Stimulated activated CD8-positive, alpha-beta memory T cell treated with anti-CD3 and anti-CD28 coated beads, Interleukin-7, amount 100 ng/mL, for 1 hour (primary cell): Measurements from ENCODE around the gene FAM13A.
"Not testable (repeated sequence)": the region's sequence is repeated elsewhere in the genome, so short reads cannot be mapped to it uniquely, and the experiment has no call there.

Experiments
- DNase-seq, 2 donors: peaks; one replicate each; pipeline ENCODE4 v3.0.0-alpha.2; 2020; ENCODE audit warnings: low read depth in 2 of 2

Gene FAM13A

DNA sequence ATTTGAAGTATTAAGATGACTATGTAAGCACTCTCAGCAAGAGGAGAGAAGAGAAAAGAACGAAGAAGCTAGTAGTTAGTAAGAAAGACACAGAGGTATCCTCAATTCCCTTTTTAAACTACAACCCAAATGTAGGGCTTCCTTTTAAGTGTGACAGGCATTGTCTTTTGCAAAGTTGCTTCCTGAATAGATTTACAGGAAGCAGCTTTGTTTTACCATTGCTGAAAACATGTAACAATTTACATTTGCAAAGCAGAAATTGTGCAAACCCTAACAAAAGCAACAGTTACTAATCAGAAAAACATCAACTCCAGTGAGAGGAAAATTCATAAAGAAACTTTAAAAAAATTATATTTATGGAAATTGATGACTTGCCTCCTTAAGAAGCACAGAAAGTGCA is 96.4 kb downstream of the FAM13A start:
- no peak for DNase-seq

DNA sequence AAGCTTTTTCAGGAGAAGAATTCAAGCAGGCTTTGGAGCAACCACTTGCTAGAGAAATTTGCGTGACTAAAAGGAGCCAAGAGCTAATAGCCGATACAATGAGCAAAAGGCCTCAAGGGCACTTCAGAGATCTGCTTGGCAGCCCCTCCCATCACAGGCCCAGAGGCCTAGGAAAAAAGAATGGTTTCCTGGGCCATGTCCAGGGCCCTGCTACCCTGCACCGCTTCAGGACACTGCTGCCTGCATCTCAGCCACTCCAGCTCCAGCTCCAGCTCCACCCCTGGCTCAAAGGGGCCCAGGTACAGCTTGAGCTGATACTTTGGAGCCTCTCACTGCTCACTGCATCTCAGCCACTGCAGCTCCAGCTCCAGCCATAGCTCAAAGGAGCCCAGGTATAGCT is 98.9 kb downstream of the FAM13A start:
- DNase-seq, result no peak

DNA sequence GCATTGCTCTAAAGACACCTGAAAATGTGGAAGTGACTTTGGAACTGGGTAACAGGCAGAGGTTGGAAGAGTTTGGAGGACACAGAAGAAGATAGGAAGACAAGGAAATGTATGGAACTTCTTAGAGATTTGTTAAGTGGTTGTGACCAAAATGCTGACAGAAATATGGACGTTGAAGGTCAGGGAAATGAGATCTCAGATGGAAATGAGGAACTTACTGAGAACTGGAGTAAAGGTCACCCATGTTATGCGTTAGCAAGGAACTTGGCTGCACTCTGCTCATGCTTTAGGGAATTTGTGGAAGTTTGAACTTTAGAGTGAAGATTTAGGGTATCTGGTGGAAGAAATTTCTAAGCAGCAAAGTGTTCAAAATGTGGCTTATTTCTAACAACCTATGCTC is 99.4 kb downstream of the FAM13A start:
- DNase-seq, result no peak

DNA sequence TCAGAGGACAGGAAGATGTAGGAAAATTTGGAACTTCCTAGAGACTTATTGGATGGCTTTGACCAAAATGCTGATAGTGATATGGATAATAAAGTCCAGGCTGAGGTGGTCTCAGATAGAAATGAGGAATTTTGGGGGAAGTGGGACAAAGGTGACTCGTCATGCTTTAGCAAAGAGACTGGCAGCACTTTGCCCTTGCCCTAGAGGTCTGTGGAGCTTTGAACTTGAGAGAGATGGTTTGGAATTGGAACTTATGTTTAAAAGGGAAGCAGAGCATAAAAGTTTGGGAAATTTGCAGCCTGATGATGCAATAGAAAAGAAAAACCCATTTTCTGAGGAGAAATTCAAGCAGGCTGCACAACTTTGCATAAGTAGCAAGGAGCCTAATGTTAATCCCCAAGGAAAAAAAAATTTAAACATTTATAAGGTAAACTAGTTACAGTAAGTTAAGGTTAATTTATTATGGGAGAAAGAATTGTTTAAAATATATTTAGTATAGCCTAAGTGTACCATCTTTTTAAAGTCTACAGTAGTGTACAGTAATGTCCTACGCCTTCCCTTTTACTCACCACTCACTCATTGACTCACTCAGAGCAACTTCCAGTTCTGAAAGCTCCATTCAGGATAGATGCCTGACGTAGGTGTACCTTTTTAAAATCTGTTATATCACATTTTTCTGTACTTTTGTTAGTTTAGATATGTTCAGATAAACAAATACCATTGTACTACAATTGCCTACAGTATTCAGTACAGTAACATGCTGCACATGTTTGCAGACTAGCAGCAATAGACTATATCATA is 101.2 kb downstream of the FAM13A start:
- no peak for DNase-seq

DNA sequence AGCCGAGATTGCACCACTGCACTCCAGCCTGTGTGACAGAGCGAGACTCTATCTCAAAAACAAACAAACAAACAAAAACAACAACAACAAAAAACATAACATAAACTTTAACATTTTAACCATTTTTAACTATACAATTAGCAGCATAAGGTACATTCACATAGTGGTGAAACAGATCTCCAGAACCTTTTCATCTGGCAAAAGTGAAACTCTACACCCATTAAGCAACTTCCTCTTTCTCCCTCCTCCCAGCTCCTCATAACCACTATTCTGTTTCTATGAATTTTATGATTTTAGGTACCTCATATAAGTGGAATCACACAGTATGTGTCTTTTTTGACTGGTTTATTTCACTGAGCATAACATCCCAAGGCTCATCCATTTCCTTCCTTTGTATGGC is 103.6 kb downstream of the FAM13A start:
- no peak for DNase-seq

DNA sequence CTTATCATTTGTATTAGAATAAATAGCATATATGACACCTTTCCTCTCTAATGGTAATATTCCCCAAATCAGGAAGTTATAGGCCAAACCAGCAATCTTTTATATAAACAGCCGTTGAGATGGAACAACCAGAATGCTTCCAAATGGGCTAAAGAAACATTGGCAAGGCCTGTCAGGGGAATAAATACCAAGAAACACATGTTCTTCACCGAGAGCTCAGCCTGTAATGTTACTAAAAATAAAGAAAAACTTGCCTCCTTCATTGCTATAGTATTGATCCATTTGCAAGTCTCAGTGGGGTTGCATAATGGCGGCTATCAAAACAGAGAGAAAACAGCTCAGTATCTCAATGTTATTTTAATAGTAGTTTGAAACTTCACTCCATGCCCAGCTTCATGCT is 104.9 kb downstream of the FAM13A start:
- no peak for DNase-seq

DNA sequence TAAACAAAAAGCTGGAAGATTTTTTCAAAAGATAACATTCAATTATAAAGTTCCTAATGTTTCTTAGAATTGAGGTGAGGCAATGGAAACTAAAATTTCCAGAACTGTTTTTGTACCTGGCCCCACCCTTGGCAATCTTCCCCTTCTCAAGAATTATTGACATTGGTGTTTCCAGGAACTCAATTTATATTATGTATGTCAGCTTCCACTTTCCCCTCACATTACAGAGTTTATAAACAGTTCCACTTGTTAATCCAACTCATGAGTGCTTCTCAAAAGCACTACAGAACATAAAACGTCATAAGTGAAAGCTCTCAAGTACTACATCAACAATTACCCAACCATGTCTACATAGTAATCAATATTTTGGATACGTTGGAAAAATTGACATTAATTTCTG is 107.4 kb downstream of the FAM13A start:
- DNase-seq, result no peak

DNA sequence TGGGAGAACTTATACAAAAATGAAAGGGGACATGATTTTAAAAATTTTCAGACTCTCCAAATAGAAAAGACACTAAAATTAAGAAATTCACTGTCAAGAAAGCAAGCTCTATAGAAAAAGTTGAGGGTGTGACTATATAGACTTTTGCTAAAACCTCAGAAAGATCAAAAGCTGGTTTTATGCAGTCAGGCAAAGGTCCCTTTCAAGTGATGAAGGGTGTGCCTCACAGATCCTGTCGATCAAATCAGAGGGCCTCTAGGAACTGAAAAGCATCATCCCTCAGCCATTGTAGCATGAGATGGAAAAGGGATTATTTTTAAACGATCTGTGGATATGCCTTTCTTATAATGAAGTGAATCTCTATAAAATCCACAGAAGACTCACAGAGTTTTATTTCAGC is 116.5 kb downstream of the FAM13A start:
- DNase-seq, result no peak

DNA sequence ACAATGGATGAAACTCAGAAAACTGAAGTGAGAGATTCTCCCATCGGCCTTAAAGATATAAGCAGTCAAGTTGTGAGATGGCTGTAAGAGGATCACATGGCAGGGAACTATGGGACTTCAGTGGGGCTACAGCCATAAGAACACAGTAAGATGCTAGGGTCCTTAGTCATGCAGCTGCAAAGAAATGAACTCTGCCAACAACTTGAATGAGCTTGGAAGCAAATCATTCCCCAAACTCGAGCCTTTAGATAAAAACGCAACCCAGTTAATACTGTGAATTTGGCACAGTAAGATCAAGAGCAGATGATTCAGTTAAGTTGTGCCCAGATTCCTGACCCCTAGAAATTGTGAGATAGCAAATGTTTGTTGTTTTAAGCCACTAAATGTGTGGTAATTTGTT is 117.3 kb downstream of the FAM13A start:
- no peak for DNase-seq

DNA sequence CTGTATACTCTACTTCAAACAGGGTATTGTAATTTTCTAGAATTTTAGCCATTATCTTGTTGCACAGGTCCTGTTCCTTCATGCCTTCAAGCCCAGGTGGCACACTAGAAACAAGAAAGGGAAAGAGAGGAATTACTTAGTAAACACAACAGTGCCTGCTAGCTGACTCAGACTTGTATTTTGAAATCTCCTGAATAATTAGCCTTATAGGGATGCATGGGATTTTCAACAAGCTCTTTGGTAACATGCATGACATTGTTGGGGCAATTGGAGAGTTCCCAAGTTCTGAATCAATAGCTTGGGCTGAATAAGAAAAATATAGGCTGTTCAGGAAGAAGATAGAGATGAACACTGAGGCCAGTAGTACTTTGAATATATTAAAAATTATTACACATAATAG is 118.8 kb downstream of the FAM13A start:
- no peak for DNase-seq

DNA sequence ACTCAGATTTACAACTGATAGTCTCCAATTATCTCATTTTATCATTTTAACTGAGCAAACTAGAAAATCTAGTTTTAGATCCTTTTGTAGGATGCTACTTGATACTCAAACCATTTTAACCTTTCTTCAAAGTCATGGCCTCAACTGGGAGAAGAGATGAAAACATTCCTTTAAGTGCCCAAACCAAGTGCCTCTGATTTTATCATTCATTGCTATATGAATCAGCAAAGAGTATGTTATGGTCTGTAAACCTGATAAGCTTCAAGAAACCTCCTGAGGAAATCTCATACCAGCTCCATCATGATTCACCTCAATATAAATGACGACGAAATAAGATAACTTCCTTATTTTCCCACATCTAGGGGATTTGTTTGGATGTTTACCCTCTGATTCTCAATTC is 119.9 kb downstream of the FAM13A start:
- DNase-seq, result no peak

DNA sequence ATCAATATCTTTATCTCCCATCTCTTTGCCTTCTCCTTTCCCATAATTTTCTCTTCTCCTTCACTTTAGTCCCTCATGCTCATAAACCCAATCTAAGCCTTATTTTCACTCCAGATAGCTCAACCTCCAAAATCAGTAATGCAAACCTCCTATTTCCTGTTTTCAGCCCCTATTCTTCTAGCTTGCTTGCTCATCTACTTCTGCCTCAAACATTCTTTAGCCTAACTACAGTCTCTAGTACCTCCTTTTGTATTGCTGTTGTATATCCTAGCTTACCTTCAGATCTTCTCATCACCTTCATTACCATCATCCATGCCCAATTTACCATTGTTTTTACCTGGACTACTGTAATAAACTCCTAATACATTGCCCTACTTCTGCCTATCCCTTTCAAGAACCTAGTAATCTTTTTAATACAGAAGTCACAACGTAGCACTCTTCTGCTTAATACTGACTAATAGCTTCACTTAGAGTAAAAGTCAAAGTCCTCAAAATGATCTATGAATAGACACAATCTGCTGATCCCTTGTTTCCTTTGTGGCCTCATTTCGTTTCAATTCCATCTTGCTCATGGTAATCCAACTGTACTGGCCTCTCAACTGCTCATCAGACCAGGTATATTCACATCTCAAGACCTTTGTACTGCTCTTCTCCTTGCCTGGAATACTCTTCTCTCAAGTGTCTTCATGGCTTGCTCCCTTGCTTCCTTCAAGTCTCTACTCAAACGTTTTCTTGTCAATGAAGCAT is 123.4 kb downstream of the FAM13A start:
- no peak for DNase-seq

DNA sequence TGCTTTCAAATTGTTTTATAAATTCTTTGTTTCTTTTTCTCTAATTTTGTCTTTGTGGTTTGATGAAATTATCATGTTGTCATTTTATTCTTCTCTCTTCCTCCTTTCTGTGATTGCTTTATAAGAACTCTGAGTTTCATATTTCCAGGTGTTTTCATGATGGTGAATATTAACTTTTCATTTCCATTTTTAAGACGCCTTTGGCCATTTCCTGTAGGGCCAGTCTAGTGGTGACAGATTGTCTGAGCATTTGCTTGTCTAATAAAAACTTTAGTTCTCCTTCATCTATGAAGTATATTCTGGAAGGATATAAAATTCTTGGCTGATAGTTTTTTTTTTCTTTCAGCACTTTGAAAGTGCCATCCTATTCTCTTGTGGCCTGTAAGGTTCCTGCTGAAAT is 128.1 kb downstream of the FAM13A start:
- no peak for DNase-seq

DNA sequence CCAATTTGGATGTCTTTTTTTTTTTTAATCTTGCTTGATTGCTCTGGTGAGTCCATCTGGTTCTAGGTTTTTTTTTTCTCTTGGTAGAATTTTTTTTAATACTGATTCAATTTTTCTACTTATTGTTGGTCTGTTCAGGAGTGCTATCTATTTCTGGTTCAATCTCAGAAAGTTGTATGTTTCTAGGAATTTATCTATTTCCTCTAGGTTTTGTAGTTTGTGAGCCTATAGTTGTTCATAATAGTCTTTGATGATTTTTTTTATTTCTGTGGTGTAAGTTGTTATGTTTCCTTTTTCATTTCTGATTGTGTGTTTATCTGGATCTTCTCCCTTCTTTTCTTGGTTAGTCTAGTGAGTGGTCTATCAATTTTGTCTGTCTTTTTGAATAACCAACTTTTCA is 129.6 kb downstream of the FAM13A start:
- no peak for DNase-seq

DNA sequence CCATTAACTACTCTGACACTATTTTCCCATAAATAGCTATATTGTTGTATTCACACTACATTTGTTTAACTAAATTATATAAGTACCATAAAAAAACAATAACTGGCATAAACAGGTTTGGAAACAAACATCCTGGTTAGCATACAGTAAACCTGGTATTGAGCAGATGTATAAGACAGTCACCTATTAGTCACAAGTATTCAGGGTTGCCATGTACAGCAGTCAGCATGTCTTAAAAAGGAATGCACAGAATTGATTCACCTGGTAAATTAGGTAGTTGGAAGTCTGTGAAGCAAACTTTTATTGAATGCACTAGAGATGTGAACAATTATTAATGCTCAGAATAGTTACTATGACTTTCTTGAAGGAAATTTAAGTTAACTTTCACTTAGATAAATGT is 137.9 kb downstream of the FAM13A start:
- DNase-seq, result no peak

DNA sequence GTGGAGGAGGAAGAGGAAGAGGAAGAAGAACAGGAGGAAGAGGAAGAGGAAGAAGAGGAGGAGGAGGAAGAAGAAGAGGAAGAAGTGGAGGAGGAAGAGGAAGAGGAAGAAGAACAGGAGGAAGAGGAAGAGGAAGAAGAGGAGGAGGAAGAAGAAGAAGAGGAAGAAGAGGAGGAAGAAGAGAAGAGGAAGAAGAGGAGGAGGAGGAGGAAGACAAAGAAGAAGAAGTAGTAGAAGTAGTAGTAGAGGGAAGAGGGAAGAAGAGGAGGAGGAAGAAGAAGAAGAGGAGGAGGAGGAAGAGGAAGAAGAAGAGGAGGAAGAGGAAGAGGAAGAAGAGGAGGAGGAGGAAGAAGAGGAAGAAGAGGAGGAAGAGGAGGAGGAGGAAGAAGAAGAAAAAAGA is 143.8 kb downstream of the FAM13A start:
- not testable (repeated sequence) for DNase-seq

DNA sequence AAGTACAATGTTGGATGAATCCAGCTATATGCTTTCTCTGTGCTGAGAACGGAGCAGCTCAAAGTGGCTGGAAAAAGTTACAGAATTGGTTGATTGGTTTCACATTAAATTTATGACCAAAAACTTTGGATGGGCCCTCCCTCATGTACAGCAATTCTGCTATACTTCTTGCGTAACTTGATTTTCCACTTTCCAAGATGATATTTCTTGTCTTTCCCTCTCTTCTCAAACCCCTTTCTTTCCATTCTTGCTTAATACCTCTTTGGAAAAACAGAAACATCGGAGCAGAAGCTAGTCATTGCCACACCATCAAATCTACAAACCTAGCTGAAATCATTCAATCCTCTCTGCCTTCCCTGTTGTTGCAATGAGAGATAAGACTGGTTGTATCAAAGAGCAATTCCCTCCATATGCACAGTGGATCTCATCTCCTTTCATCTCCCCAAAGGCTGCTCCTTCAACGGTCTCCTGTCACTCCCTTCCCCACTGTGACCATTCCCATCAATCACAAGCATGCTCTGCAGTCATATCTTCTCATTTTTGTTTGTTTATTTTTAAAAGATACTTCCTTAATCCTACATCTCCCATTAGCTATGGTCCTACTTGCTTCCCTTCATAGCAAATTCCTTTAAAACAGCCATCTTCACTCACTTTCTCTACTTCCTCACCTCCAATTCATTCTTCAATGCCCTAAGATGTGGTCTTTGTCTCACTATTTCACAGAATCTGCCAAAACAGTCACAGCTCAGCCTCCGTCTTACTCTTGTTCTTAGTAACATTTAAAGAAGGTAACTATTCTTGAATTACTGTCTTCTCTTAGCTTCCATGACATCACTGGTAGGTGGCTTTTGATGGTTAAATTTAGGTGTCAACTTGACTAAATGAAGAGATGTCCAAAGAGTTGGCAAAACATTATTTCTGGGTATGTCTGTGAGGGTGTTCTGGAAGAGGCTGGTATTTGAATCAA is 145.5 kb downstream of the FAM13A start:
- no peak for DNase-seq

DNA sequence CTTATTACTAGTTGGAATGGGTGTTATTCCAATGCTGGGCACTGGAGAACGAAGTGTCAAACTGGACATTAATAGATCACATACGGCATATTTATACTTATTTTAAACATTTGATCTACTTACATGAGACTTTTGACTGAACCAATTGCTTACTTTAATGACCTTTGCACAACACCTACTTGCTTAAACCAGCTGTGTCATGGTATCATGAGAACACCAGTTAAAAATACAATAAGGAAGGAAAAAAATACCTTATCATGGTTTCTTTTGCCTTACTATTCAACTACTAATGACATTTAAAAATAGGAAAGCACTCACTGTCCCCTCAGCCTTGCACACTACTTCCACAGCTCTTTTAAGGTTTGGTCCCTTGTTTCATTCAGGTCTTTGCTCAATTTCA is 146.9 kb downstream of the FAM13A start:
- DNase-seq, result no peak

DNA sequence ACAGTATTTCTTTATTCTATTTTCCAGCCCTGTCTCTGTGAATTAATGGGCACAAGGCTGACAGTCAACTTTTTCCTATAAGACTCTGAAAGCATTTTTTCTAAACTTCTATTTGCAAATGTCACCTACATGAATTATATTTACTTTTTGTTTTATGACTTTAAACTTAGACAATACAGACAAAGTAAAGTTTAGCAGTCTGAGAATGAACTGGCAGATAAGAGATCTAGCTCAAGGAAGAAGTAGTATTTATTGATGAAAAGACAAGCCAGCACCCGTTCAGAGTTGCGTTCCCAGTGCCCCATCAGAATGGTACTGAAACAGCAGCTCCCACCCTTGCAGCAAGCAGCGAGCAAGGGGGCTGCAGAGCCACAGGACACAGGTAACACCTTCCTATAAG is 148.5 kb downstream of the FAM13A start:
- DNase-seq, result no peak

DNA sequence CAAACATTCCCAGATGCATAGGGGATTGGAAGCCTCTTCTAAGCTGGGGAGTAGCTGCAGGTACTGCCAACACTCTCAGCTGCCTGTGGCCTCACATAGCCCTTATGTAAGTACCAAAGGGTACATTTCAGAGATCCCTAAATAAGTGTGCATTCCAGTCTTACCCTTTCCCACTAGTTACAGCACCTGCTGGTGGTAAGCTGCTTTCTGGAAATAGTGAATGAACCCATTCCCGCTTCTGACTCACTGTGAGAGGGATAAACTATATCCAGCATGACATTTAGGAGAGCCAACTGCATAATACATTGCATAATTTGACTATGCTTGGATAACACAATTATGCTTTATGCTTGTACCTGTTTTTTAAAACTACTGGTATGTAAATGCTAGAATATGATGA is 149.0 kb downstream of the FAM13A start:
- DNase-seq, result no peak

DNA sequence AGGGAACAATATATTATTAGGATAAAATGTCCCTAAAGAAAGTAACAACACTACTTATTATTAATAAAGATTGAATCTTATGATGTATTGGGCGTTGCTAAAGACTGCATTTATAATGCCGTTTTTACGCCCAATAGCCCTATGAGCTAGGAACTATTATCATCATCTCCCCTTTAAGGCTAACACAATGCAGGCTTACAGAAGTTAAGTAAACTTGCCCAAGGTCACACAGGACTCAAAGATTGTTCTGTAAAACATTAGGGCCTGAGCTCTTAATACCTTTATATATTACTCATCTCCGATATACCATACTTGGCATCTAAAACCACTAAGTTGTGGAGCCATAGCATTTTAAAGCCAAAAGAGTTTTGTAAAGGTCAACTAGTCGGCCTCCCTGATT is 149.5 kb downstream of the FAM13A start:
- no peak for DNase-seq

DNA sequence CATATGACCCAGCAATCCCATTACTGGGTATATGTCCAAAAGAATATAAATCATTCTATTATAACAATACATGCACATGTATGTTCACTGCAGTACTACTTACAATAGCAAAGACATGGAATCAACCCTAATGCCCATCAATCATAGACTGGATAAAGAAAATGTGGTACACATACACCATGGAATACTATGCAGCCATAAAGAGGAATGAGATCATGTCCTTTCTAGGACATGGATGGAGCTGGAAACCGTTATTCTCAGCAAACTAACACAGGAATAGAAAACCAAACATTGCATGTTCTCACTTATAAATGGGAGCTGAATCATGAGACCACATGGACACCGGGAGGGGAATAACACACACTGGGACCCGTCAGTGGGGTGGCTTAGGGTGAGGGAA is 152.7 kb downstream of the FAM13A start:
- DNase-seq, result not testable (repeated sequence)
